DMS114 treated with DMSO at 0.1 percent for 48 hours (cell line): ENCODE measurements around the gene NF1.
"Not testable (repeated sequence)": the region's sequence is repeated elsewhere in the genome, so short reads cannot be mapped to it uniquely, and the experiment has no call there.

Experiments
- DNase-seq: peaks from one replicate; lab custom pipeline; 2025; ENCODE audit not compliant: unreplicated experiment; lab: John Stamatoyannopoulos, UW

Gene NF1

GRCh38 chr17:31130286-31131224 is 35.8 kb downstream of the NF1 start:
- DNase-seq, result no peak

- DNase-seq, result no peak
Measured at GRCh38 chr17:31131299-31131698, 36.5 kb downstream of the NF1 start.

GRCh38 chr17:31132977-31133376 is 38.2 kb downstream of the NF1 start:
- DNase-seq, result no peak

- DNase-seq, result no peak
Measured at GRCh38 chr17:31134576-31134975, 39.8 kb downstream of the NF1 start.

- no peak for DNase-seq
Measured at GRCh38 chr17:31136319-31136718, 41.5 kb downstream of the NF1 start.

GRCh38 chr17:31140111-31140510 is 45.3 kb downstream of the NF1 start:
- DNase-seq, result no peak

- no peak for DNase-seq
Measured at GRCh38 chr17:31144428-31144827, 49.7 kb downstream of the NF1 start.

- DNase-seq, result no peak
Measured at GRCh38 chr17:31144836-31145235, 50.1 kb downstream of the NF1 start.

GRCh38 chr17:31147507-31148202 is 52.9 kb downstream of the NF1 start:
- no peak for DNase-seq

GRCh38 chr17:31148205-31148604 is 53.4 kb downstream of the NF1 start:
- no peak for DNase-seq

GRCh38 chr17:31152271-31152670 is 57.5 kb downstream of the NF1 start:
- DNase-seq, result no peak

GRCh38 chr17:31155208-31155810 is 60.5 kb downstream of the NF1 start:
- DNase-seq, result no peak

GRCh38 chr17:31156326-31156725 is 61.5 kb downstream of the NF1 start:
- DNase-seq, result no peak

- not testable (repeated sequence) for DNase-seq
Measured at GRCh38 chr17:31156864-31157263, 62.1 kb downstream of the NF1 start.

GRCh38 chr17:31158746-31159377 is 64.1 kb downstream of the NF1 start:
- DNase-seq, result no peak

GRCh38 chr17:31163091-31163781 is 68.5 kb downstream of the NF1 start:
- DNase-seq, result no peak

GRCh38 chr17:31167111-31167510 is 72.3 kb downstream of the NF1 start:
- no peak for DNase-seq

GRCh38 chr17:31171701-31172100 is 76.9 kb downstream of the NF1 start:
- DNase-seq, result no peak

GRCh38 chr17:31172388-31172787 is 77.6 kb downstream of the NF1 start:
- no peak for DNase-seq

- DNase-seq, result no peak
Measured at GRCh38 chr17:31174215-31174614, 79.4 kb downstream of the NF1 start.

GRCh38 chr17:31175237-31175636 is 80.5 kb downstream of the NF1 start:
- DNase-seq, result no peak
